HEK293 (cell line): ENCODE data around the gene MYO1D.

ENCODE experiments used
- CTCF ChIA-PET: fragments of 350-600 bp; formaldehyde crosslinking; extraction: SDS; loops from one replicate; lab custom pipeline; 2021; ENCODE audit warnings: antibody characterized with exemption; lab: Yijun Ruan, JAX
- POLR2A ChIA-PET: fragments of 300-600 bp; formaldehyde crosslinking; extraction: SDS; loops from one replicate; lab custom pipeline; 2020; ENCODE audit warnings: antibody characterized with exemption, inconsistent platforms; lab: Yijun Ruan, JAX
- H3K27ac ChIP-seq: fragments of 200-500 bp; sonication (Bioruptor generic); 2 replicates; pipeline ENCODE4 v1.5.1; 2014; ENCODE audit warnings: low read depth, low read length, control low read depth, inconsistent platforms; ENCODE audit errors: extremely low read depth
- H3K36me3 ChIP-seq, 2 experiments: fragments of 200-500 bp in 1 of 2; sonication (Bioruptor generic) in 1 of 2; 1 replicate in 1 of 2; 2 replicates in 1 of 2; pipeline ENCODE4 v1.5.1; 2014 to 2017; ENCODE audit warnings: inconsistent platforms in 2 of 2, low read length in 2 of 2; ENCODE audit not compliant: control insufficient read depth in 2 of 2, insufficient read depth in 1 of 2
- H3K4me1 ChIP-seq: fragments of 200-500 bp; sonication (Bioruptor generic); 2 replicates; pipeline ENCODE4 v1.5.1; 2014; ENCODE audit warnings: mild to moderate bottlenecking, low read length, inconsistent platforms; ENCODE audit not compliant: control insufficient read depth, insufficient read depth
- H3K4me3 ChIP-seq: 2 replicates; pipeline ENCODE4 v1.5.1; 2011; ENCODE audit warnings: low read depth, mild to moderate bottlenecking, control low read depth, low read length, moderate library complexity
- H3K9me3 ChIP-seq: fragments of 200-500 bp; sonication (Bioruptor generic); 2 replicates; pipeline ENCODE4 v1.5.1; 2014; ENCODE audit warnings: low read depth, low read length, inconsistent platforms; ENCODE audit not compliant: control insufficient read depth, insufficient read depth
- BCL11A ChIP-seq: fragments of 450-650 bp; formaldehyde crosslinking; IDR thresholded peaks from 2 replicates; pipeline ENCODE4 v1.5.1; 2016; ENCODE audit warnings: low read depth, missing biosample characterization, missing genetic modification characterization
- BCL6B ChIP-seq: fragments of 450-650 bp; formaldehyde crosslinking; IDR thresholded peaks from 2 replicates; pipeline ENCODE4 v1.5.1; 2017; ENCODE audit warnings: missing biosample characterization, missing genetic modification characterization
- ELK4 ChIP-seq: IDR thresholded peaks from 2 replicates; pipeline ENCODE4 v1.6.1; 2011; ENCODE audit warnings: mild to moderate bottlenecking, low read depth, low read length, borderline replicate concordance
- HOXD13 ChIP-seq: sonication (generic); formaldehyde crosslinking; IDR thresholded peaks from 2 replicates; pipeline ENCODE4 v1.8.0; 2022; ENCODE audit warnings: missing genetic modification reagents, borderline replicate concordance
- REPIN1 ChIP-seq: fragments of 450-650 bp; formaldehyde crosslinking; IDR thresholded peaks from 2 replicates; pipeline ENCODE4 v1.5.1; 2017; ENCODE audit warnings: missing biosample characterization, missing genetic modification characterization, low read depth
- SCRT2 ChIP-seq: fragments of 450-650 bp; formaldehyde crosslinking; IDR thresholded peaks from 2 replicates; pipeline ENCODE4 v1.5.1; 2016; ENCODE audit warnings: missing biosample characterization, missing genetic modification characterization
- SP2 ChIP-seq: fragments of 450-650 bp; formaldehyde crosslinking; IDR thresholded peaks from 2 replicates; pipeline ENCODE4 v1.5.1; 2016; ENCODE audit warnings: missing biosample characterization, missing genetic modification characterization
- SP7 ChIP-seq: fragments of 450-650 bp; formaldehyde crosslinking; IDR thresholded peaks from 2 replicates; pipeline ENCODE4 v1.5.1; 2016; ENCODE audit warnings: missing biosample characterization, missing genetic modification characterization
- WT1 ChIP-seq: fragments of 450-650 bp; formaldehyde crosslinking; IDR thresholded peaks from 2 replicates; pipeline ENCODE4 v1.5.1; 2016; ENCODE audit warnings: missing biosample characterization, missing genetic modification characterization
- ZNF157 ChIP-seq: fragments of 450-650 bp; formaldehyde crosslinking; IDR thresholded peaks from 2 replicates; pipeline ENCODE4 v1.5.1; 2016; ENCODE audit warnings: missing biosample characterization, missing genetic modification characterization
- ZNF16 ChIP-seq: fragments of 450-650 bp; formaldehyde crosslinking; IDR thresholded peaks from 2 replicates; pipeline ENCODE4 v1.5.1; 2016; ENCODE audit warnings: low read depth, missing biosample characterization, missing genetic modification characterization
- ZNF223 ChIP-seq: fragments of 450-650 bp; formaldehyde crosslinking; IDR thresholded peaks from 2 replicates; pipeline ENCODE4 v1.5.1; 2016; ENCODE audit warnings: missing biosample characterization, missing genetic modification characterization
- ZNF311 ChIP-seq: fragments of 450-650 bp; formaldehyde crosslinking; IDR thresholded peaks from 2 replicates; pipeline ENCODE4 v1.5.1; 2017; ENCODE audit warnings: missing biosample characterization, missing genetic modification characterization, borderline replicate concordance
- ZNF398 ChIP-seq: fragments of 450-650 bp; formaldehyde crosslinking; IDR thresholded peaks from 2 replicates; pipeline ENCODE4 v1.5.1; 2017; ENCODE audit warnings: missing biosample characterization, missing genetic modification characterization
- ZNF580 ChIP-seq: fragments of 450-650 bp; formaldehyde crosslinking; IDR thresholded peaks from 2 replicates; pipeline ENCODE4 v1.5.1; 2016; ENCODE audit warnings: missing biosample characterization, missing genetic modification characterization
- ZNF585B ChIP-seq: fragments of 450-650 bp; formaldehyde crosslinking; IDR thresholded peaks from 2 replicates; pipeline ENCODE4 v1.5.1; 2016; ENCODE audit warnings: missing biosample characterization, missing genetic modification characterization
- ZNF600 ChIP-seq: fragments of 450-650 bp; formaldehyde crosslinking; IDR thresholded peaks from 2 replicates; pipeline ENCODE4 v1.5.1; 2016; ENCODE audit warnings: missing biosample characterization, missing genetic modification characterization
- ZNF747 ChIP-seq: fragments of 450-650 bp; formaldehyde crosslinking; IDR thresholded peaks from 2 replicates; pipeline ENCODE4 v1.5.1; 2016; ENCODE audit warnings: missing biosample characterization, missing genetic modification characterization

MYO1D gene

GRCh38 chr17:32759476-32759875, 117.4 kb downstream of the MYO1D start:
- TF ChIP-seq BCL11A (tag by site-specific recombination) (no peak), ELK4 (no peak), ZNF398 (tag by site-specific recombination) (no peak)
- ChIA-PET POLR2A (no interaction called here), CTCF (interaction anchor here (0.5 to 3.2 kb wide), 8 partner anchors 8 to 297 kb away, joined by 3 to 13 read pairs (median 5); no protein-coding TSS in a partner anchor)
- Histone ChIP-seq H3K9me3 (no peaks in the 10 kb centered on the region; the same call in 1 of the 2 replicates), H3K4me3 (no peak overlapping the region), H3K27ac (no peak overlapping the region), H3K36me3 (peaks cover 3 to 6% of the 10 kb centered on the region in 2 experiments; a peak in 2 of 3 replicates), H3K4me1 (no peaks in the 10 kb centered on the region)

GRCh38 chr17:32757963-32758362, 119.0 kb downstream of the MYO1D start:
- Histone ChIP-seq H3K27ac (no peak overlapping the region), H3K36me3 (peaks cover 2 to 5% of the 10 kb centered on the region in 2 experiments; a peak in 2 of 3 replicates), H3K9me3 (no peaks in the 10 kb centered on the region; the same call in 1 of the 2 replicates), H3K4me3 (no peak overlapping the region), H3K4me1 (no peaks in the 10 kb centered on the region)
- no peak for TF ChIP-seq REPIN1 (tag by site-specific recombination)
- TF ChIP-seq ZNF311, result no peak
- no peak for TF ChIP-seq ZNF223 (tag by site-specific recombination)
- TF ChIP-seq HOXD13 (CRISPR knock-in tag), result no peak
- no peak for TF ChIP-seq ZNF157 (tag by site-specific recombination)
- TF ChIP-seq ZNF585B (tag by site-specific recombination), result no peak
- no peak for TF ChIP-seq ZNF16 (tag by site-specific recombination)
- TF ChIP-seq SP7 (tag by site-specific recombination), result no peak
- no peak for TF ChIP-seq ZNF747
- 0 out of 2 replicates have a peak, but pooled peaks have one; percentile 16 for TF ChIP-seq ZNF600 (tag by site-specific recombination)
- no peak for TF ChIP-seq SP2 (tag by site-specific recombination)
- TF ChIP-seq SCRT2, result peak; percentile 86
- ChIA-PET POLR2A (interaction anchor here (1.0 kb wide), 1 partner anchor 8 kb away, joined by 3 read pairs; no protein-coding TSS in a partner anchor), CTCF (interaction anchor here (0.6 to 2.8 kb wide), 7 partner anchors 25 to 506 kb away, joined by 3 to 30 read pairs (median 12); no protein-coding TSS in a partner anchor)

GRCh38 chr17:32756696-32757095, 120.2 kb downstream of the MYO1D start:
- Histone ChIP-seq H3K9me3 (no peaks in the 10 kb centered on the region; the same call in 1 of the 2 replicates), H3K4me1 (no peaks in the 10 kb centered on the region), H3K4me3 (no peak overlapping the region), H3K36me3 (peaks cover 6 to 10% of the 10 kb centered on the region in 2 experiments; a peak in 1 of 3 replicates), H3K27ac (no peak overlapping the region)
- ChIA-PET POLR2A (no interaction called here), CTCF (interaction anchor here (0.6 to 2.8 kb wide), 19 partner anchors 11 to 994 kb away, joined by 3 to 30 read pairs (median 6); partner anchors contain the start of gene MYO1D)
- TF ChIP-seq BCL6B (tag by site-specific recombination), result no peak
- no peak for TF ChIP-seq WT1 (tag by site-specific recombination)
- no peak for TF ChIP-seq ZNF580
